ENCODE data around the gene ID2. TPM values are rescaled to one million over a fixed set of nuclear protein-coding genes. Genes with fewer than 3 reads are reported as not detected.

Gene ID2
- polyA plus RNA-seq, 3 donors, result 282 to 2,821 (median 295) TPM

- DNase-seq, result no peak
- H3K27me3 Mint-ChIP-seq (ENCODE audit: low read depth in 3 of 3), result peaks cover 28 to 48% (median 39%) of the 10 kb centered on the region in 3 donors
- Histone ChIP-seq H4K20me1 (ENCODE audit: insufficient read depth, low read length) (no peaks in the 10 kb centered on the region), H3K27ac (ENCODE audit: low read depth in 1 of 2, low read length in 2 of 2) (no peak overlapping the region), H3K27me3 (ENCODE audit: control insufficient read depth in 2 of 2, insufficient read depth in 2 of 2, low read length in 2 of 2) (peaks cover 28 to 34% of the 10 kb centered on the region in 2 donors), H3K9me3 (replicated peaks in 1 of 2; ENCODE audit: control insufficient read depth in 1 of 2, insufficient read depth in 1 of 2, low read length in 2 of 2) (peaks cover 24 to 31% of the 10 kb centered on the region in 2 donors), H3K36me3 (replicated peaks in 1 of 2; ENCODE audit: control insufficient read depth in 1 of 2, insufficient read depth in 2 of 2, low read length in 2 of 2) (no peaks in the 10 kb centered on the region), H2AFZ (ENCODE audit: insufficient read depth, low read depth, low read length, poor library complexity, severe bottlenecking) (no peak overlapping the region), H3K4me1 (ENCODE audit: control insufficient read depth in 1 of 2, insufficient read depth in 2 of 2, low read length in 2 of 2) (peaks cover 23 to 24% of the 10 kb centered on the region in 2 donors), H3K4me3 (replicated peaks in 1 of 3; ENCODE audit: low read depth in 2 of 3, low read length in 3 of 3) (no peak overlapping the region), H3K4me2 (replicated peaks; ENCODE audit: extremely low read depth, low read length, poor library complexity, severe bottlenecking) (no peak overlapping the region), H3K9ac (ENCODE audit: insufficient read depth, low read length, poor library complexity, severe bottlenecking) (no peak overlapping the region), H3K79me2 (ENCODE audit: insufficient read depth, low read length) (no peaks in the 10 kb centered on the region)
- TF ChIP-seq CTCF (IDR thresholded peaks at IDR 0.05), result no peak
- H3K4me3 Mint-ChIP-seq, result peak overlapping the region in 1 of 2 donors; percentile 43
- intact Hi-C loops (cut with micrococcal nuclease), result no loop called here
- H3K9me3 Mint-ChIP-seq, result peaks cover 15 to 45% (median 42%) of the 10 kb centered on the region in 7 donors
- peak overlapping the region in 2 of 7 donors; percentile 46 to 48 for H3K27ac Mint-ChIP-seq
- H3K36me3 Mint-ChIP-seq, result peaks cover 22 to 25% of the 10 kb centered on the region in 2 donors
- H3K4me1 Mint-ChIP-seq, result peaks cover 33% of the 10 kb centered on the region
- no CpG with 5 or more reads among the region's 3 CpGs for WGBS (ENCODE audit: insufficient coverage)
Measured at GRCh38 chr2:8673381-8673780, 8.5 kb upstream of the ID2 start.

GRCh38 chr2:8674420-8675009, 7.3 kb upstream of the ID2 start:
- Histone ChIP-seq H3K9ac (ENCODE audit: insufficient read depth, low read length, poor library complexity, severe bottlenecking) (no peak overlapping the region), H3K36me3 (replicated peaks in 1 of 2; ENCODE audit: control insufficient read depth in 1 of 2, insufficient read depth in 2 of 2, low read length in 2 of 2) (no peaks in the 10 kb centered on the region), H3K9me3 (replicated peaks in 1 of 2; ENCODE audit: control insufficient read depth in 1 of 2, insufficient read depth in 1 of 2, low read length in 2 of 2) (peaks cover 24 to 31% of the 10 kb centered on the region in 2 donors), H3K4me2 (replicated peaks; ENCODE audit: extremely low read depth, low read length, poor library complexity, severe bottlenecking) (no peak overlapping the region), H3K79me2 (ENCODE audit: insufficient read depth, low read length) (no peaks in the 10 kb centered on the region), H3K27me3 (ENCODE audit: control insufficient read depth in 2 of 2, insufficient read depth in 2 of 2, low read length in 2 of 2) (peaks cover 28 to 39% of the 10 kb centered on the region in 2 donors), H3K4me1 (ENCODE audit: control insufficient read depth in 1 of 2, insufficient read depth in 2 of 2, low read length in 2 of 2) (peaks cover 28 to 31% of the 10 kb centered on the region in 2 donors), H3K4me3 (replicated peaks in 1 of 3; ENCODE audit: low read depth in 2 of 3, low read length in 3 of 3) (no peak overlapping the region), H2AFZ (ENCODE audit: insufficient read depth, low read depth, low read length, poor library complexity, severe bottlenecking) (no peak overlapping the region), H3K27ac (ENCODE audit: low read depth in 1 of 2, low read length in 2 of 2) (no peak overlapping the region), H4K20me1 (ENCODE audit: insufficient read depth, low read length) (no peaks in the 10 kb centered on the region)
- Mint-ChIP-seq H3K27me3 (ENCODE audit: low read depth in 3 of 3) (peaks cover 31 to 58% (median 44%) of the 10 kb centered on the region in 3 donors), H3K4me1 (peaks cover 36% of the 10 kb centered on the region), H3K9me3 (peaks cover 15 to 45% (median 43%) of the 10 kb centered on the region in 7 donors), H3K36me3 (peaks cover 24 to 26% of the 10 kb centered on the region in 2 donors), H3K4me3 (peak overlapping the region in 1 of 2 donors; percentile 19), H3K27ac (no peak overlapping the region)
- 100% methylated on average over 4 of the region's 8 CpGs for WGBS (ENCODE audit: insufficient coverage)
- no peak for TF ChIP-seq CTCF (IDR thresholded peaks at IDR 0.05)
- no peak for DNase-seq
- intact Hi-C loops (cut with micrococcal nuclease), result loop anchor here (5.0 kb wide), 4 partner anchors 32 to 142 kb away; no protein-coding TSS in a partner anchor

Measured in CD14-positive monocyte (primary cell).